Kasumi-1 (cell line): Measurements from ENCODE around the gene MAP3K1.
A peak's percentile ranks its signal among the peaks of the same experiment; 100 is the strongest.

ENCODE experiments used
- DNase-seq, 2 experiments: peaks; one replicate each; lab custom pipeline; 2025; lab: John Stamatoyannopoulos, UW

Gene MAP3K1

GRCh38 chr5:56909294-56910209, 94.2 kb downstream of the MAP3K1 start, which contains the start of gene SETD9:
Gene SETD9, plus strand, starts transcription at chr5:56909596. Its CDS starts 50 bp downstream, at chr5:56909646.
- peak; percentile 92 to 93 for DNase-seq

- peak; percentile 91 to 92 for DNase-seq
Observed at GRCh38 chr5:56910210-56910965, 95.0 kb downstream of the MAP3K1 start.

GRCh38 chr5:56913766-56914165, 98.4 kb downstream of the MAP3K1 start:
- DNase-seq: no peak

GRCh38 chr5:56914678-56915077, 99.3 kb downstream of the MAP3K1 start:
- DNase-seq: no peak

GRCh38 chr5:56917534-56917933, 102.2 kb downstream of the MAP3K1 start:
- no peak for DNase-seq

- DNase-seq: no peak
Observed at GRCh38 chr5:56918054-56918453, 102.7 kb downstream of the MAP3K1 start.

GRCh38 chr5:56919942-56920662, 104.8 kb downstream of the MAP3K1 start:
- no peak for DNase-seq

GRCh38 chr5:56922922-56923321, 107.6 kb downstream of the MAP3K1 start:
- no peak for DNase-seq

GRCh38 chr5:56934325-56934724, 119.0 kb downstream of the MAP3K1 start:
- DNase-seq: no peak

GRCh38 chr5:56938858-56939257, 123.5 kb downstream of the MAP3K1 start:
- DNase-seq: no peak

- DNase-seq: peak in 1 of 2 experiments; percentile 7
Observed at GRCh38 chr5:56941981-56942380, 126.6 kb downstream of the MAP3K1 start.
